Fibroblast of skin of abdomen (primary cell): ENCODE measurements around the gene EYS.
A peak's percentile ranks its signal among the peaks of the same experiment; 100 is the strongest.

Experiments
- DNase-seq: peaks from one replicate; pipeline ENCODE4 v3.0.0-alpha.2; 2013

EYS gene

DNA sequence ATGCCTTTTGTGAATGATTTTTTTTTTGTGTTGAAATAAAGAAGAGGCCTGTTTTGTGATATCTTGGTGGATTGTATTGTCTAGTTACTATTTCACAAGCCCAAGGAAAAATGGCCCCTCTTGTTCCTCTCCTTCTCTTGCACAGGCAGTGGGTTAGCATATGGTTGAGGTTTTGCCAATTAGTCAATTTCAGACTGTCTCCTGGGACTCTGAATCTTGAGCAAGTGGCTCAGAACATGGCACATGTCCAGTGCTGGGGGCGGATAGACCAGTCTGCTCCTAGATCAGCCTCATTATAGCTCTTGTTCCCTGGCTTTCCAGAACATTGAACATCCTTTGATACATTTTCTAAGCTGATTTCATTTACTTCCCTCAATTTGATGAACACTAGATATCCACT lies 1482.2 kb downstream of the EYS start:
- peak; percentile 64 for DNase-seq

DNA sequence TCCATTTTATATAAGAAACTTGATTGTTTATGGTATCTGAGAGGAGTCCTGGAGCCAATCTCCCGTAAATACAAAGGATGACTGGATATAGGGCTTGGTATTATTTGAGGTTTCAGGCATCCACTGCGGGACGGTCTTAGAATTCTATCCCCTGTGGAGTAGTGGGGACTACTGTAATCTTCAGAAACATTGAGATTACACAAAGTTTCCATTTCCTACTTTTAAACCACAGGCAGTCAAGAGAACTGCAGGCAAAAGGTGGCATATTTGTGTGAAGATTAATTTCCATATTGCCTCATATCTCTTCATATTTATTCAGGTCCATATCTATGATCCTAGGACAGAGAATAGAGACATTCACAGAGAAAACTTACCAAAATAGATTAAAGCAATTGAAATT lies 1485.2 kb downstream of the EYS start:
- DNase-seq = peak; percentile 8

DNA sequence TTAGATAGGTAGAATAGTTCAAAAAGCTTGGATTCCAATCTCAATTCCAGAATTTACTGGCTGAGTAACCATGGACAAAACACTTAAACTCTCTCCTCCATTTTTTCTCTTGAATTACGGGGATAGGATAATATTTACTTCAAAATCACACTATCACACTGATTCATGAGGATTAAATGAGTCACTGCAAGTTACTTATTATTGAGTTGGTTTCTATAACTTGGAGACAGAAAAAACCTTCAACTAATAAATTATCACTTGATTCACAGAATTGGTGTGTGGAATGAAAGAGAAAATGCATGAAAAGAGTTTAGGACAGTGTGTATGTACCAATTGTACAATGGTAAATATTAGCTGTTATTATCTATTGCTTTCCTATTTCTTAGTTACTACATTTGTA lies 1486.2 kb downstream of the EYS start:
- peak; percentile 5 for DNase-seq

DNA sequence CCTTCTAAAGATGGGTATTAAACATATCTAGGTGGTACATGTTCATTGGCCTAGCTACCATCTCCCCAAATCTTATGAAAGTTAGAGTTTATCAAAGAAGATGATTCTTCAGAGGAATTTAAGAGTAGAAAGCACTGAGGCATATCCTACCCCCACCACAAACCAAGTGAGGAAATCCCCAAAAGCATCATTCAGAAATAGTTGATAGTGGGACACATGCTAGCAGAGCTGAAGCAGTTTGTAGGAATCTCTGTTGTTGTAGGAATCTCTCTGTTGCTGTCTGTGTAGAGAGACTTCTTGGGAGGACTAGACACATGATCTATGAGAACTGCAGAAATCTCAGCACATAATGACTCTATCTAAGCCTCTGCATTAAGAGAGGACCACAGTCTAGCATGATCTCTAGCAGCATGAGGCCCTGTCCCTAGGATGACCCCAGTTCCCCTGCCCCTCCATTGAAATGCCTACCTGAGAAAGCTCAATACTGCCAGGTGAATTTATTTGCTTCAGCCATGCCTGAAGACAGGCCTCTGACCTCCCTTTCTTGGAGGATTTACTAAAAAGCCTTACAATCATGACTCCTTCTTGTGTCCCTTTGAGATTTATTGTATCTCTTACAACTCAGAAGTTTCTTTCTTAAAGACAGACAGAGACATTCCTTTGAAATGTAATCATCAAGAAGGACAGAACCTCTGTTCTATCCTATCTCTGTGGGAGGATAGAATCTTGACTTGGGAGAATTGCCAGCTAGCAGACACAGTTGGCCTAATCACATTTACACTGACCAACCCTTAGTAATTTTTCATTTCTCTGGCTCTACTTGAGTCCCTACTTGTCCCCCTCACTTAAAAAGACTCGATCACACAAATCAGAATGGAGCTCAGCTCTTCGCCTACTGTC lies 1489.1 kb downstream of the EYS start:
- DNase-seq = peak; percentile 79

DNA sequence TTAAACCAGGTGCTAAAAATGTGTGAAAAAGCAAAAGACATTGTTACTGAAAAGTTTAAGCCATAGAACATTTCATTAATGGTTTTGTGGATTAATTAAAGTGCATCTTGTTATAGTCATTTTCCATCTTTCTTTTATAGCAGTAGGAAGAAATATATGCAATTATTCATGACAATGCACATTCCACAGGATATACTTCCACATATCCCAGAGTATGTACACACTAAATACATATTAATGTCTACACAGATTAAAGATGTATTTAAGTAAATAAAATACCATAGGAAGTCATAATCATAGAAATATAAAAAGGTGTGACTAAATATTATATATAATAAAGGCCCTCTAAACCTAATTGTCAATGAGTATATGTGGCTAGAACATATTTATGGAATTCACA lies 1492.7 kb downstream of the EYS start:
- DNase-seq = no peak

DNA sequence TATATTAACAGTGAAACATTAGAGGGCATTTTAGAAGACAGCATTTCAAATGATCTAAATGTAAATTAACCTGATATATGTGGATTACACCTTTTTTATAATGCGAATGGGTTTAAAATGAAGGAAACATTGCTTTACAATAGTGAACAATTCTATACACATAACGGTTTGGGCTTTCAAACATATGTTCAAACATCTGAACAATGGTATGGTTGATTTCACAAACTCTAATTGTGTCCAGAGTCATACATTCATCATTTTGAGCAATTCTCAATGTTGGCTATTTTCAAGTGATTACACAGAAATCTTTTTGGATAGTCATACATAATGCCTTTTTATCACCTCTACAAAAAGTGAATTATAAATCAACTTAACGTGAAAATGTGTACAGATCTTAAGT lies 1493.3 kb downstream of the EYS start:
- DNase-seq = peak; percentile 14

DNA sequence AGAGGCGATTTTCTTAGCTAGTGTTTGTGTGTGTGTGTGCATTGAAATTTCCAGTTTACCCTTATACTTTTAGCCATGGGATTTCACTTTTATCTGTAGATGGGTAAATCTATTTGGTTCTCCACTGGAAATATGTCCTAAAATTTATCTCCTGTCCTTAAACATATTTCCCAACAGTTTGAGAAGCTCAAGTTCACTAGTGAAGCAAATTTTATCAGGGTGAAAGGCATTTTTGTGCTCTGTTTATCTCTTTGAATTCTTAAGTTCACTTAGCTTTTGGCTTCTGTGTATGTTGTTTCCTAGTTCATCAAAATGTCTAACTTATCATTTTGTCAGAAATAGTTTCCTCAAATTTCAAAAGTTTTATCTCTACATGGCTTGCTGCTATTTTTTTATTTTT lies 1509.8 kb downstream of the EYS start:
- DNase-seq = no peak

DNA sequence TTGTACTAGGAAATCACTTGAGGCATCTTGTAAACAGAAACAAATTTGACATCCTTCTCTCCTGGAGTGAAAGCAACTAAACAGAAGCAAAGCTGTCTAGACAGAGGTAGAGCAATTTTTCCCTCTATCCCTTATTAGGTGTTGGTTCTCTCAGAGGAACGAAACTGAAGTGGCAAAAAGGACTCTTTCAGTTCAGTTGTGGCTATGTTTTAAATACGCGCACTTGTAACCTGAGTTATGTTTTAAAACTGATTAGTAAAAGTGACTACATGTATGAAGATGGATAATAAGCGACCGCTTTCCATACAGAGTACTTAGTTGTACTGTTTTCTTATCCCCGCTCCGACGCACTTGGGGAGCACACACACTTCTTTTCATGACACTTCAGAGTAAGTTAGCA lies 1520.4 kb downstream of the EYS start:
- DNase-seq = no peak

DNA sequence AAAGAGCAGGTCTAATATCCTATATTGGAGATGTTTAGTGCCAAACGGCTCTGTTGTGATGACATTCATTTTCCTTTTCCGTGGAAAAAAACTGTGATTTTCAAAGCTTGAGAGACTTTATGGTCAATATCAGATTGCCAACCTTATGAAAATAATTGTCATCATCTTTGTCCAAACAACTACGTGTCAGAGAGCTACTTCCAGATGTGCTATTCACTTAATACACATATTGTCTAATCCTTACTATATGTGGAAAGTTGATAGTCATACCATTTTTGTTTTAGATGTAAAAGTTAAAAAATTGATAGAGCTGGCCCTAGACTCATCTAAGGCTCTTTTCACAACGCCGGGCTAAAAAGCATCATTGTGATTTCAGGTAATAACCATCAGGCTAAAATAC lies 1521.4 kb downstream of the EYS start:
- no peak for DNase-seq

DNA sequence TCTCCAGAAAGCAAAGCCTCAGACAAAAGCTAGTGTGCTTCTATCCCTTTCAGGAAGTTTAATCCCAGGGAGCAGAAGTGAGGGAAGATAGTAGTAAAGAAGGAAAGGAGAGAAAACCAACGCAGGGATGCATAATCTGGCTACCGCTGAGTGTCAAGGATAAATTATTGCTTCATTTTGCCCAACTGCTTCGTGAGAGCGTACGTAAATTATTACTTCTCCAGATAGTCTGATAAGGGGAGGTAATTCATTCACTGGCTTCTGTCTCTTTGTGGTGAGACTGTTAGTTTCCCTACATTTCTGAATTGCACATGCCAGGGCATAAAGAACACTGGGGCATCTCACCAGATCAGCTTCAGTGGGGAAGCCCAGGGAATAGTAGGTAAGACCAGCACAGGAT lies 1531.7 kb downstream of the EYS start:
- no peak for DNase-seq

DNA sequence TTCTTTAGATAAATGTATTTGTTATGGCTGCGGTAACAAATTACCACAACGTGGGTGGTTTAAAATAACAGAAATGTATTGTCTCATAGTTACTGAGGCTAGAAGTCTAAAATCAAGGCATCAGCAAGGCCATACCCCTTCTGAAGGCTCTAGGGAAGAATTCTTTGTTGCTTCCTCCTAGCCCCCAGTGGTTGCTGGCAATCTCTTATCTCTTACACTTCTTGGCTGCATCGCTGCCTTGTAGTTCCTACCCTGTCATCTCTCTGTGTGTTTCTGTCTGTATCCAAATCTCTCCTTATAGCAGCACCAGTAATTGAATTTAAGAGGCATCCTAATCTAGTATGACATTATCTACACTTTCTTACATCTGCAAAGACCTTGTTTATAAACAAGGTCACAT lies 1536.7 kb downstream of the EYS start:
- no peak for DNase-seq

DNA sequence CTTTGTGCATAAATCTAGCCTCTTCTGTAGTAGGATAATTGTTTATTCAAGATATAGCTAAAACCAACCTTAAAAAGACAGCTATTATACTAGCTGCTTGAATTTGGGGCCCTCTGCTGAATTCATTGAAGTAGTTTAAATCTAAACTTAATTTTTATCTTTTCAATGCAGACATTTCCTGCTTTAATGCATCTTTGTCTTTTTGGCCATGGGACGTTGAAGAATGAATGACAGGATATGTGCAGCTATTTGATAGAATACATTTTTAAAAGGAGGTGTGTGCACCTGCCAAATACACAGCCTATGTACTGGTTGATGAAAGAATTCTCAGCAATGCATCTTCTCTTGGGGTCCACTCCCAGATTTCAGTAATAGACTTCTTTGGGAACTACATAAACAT lies 1546.5 kb downstream of the EYS start:
- DNase-seq = no peak

DNA sequence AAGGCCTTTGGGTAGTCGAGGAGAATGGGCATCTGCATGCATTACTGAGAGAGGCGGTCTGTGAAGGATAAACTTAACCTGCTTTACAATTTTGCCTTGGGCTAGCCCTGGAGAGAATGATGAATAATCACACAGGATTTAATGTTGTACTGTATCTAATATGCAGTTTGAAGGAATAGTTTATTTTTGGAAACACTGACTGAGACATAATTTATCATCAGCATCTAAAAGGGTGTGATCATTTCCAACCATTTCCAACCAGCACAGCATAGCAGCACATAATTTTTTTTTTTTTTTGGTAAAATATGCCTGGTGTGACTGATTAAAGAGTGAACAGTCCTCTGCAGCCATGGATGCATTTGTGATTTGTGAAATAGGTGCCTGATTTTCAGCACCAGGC lies 1552.0 kb downstream of the EYS start:
- no peak for DNase-seq

DNA sequence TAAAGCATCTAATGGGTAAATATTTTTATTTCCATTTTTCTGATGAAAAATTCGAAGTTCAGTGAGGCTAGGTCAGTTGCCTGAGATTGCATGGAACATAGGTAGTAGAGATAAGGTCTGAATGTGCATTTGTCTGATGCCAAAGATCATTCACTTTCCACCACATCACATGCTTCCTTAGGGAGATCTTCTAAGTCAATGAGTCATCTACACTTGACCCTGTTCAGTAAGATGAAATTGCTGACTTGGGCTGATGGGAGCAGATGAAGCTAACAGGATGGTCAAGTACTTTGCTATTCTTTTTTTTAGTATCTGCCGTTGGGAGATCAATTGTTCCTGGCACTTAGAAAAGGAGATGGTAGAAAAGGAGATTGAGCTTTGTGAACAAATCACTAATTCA lies 1560.2 kb downstream of the EYS start:
- DNase-seq = no peak

DNA sequence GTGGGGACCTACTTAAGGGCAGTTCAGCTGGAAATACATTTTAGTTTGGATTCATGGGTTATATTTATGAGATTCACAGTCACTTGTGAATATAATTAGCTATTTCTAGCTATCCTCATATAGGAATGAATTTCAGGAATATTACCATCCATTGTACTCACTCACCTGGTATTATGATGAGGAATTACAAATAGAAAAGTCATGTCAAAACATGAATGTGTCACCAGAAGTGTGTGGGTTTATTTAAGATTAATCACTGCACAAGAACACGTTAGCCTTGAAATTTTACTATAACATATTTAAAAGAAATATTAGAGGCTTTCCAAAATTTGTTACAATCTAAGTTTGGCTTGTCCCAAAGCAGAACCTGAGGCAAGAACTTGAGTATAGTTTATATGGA lies 1560.9 kb downstream of the EYS start:
- DNase-seq = no peak

DNA sequence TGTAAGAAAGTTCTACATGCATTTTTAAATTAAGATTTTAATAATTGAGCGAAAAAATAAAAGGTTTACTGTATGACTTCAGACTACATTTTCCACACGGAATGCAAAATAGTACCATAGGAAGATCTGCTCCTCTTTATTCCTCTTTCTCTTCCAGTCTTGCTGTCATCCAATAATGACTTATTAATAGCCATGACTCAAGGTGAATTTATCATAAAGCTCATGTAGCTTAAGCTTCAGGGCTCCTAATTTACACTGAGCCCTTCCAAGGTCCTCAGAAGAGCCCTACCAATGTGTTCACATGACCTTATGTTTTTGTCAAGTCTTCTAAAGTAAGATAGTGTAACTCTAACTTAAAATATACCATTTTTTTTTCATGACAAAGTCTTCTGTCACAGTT lies 1561.4 kb downstream of the EYS start:
- no peak for DNase-seq

DNA sequence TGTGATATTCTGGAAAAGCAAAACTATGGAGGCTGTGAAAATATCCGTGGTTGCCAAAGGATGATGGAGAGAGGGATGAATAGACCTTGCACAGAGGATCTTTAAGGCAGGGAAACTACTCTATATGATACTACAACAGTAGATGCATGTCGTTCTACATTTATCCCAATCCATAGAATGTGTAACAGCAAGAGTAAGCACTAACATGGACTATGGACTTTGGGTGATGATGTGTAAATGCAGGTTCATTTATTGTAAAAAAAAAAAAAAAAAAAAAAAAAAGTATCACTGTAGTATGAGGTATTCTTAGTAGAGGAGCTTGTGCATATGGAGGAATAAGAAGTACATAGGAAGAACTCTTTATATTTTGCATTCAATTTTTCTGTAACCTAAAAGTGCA lies 1563.9 kb downstream of the EYS start:
- DNase-seq = no peak

DNA sequence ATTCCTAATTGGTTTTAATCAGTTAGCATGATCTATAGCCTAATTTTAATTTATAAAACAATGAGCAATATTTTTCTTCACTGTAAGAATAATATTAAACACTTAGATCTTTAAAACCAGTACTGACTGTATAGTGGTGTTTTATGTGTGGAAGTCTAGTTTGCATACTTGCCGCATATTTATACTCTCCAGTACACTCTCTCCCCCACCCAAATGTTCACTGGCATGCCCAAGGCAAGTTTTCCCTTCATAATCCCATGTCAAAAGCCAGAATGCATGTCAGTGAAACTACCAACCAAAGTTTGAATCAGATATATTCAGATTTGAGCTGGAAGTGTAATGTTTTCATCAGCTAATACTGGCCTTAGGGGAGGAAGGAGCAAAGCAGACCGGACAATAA lies 1565.3 kb downstream of the EYS start:
- DNase-seq = no peak

DNA sequence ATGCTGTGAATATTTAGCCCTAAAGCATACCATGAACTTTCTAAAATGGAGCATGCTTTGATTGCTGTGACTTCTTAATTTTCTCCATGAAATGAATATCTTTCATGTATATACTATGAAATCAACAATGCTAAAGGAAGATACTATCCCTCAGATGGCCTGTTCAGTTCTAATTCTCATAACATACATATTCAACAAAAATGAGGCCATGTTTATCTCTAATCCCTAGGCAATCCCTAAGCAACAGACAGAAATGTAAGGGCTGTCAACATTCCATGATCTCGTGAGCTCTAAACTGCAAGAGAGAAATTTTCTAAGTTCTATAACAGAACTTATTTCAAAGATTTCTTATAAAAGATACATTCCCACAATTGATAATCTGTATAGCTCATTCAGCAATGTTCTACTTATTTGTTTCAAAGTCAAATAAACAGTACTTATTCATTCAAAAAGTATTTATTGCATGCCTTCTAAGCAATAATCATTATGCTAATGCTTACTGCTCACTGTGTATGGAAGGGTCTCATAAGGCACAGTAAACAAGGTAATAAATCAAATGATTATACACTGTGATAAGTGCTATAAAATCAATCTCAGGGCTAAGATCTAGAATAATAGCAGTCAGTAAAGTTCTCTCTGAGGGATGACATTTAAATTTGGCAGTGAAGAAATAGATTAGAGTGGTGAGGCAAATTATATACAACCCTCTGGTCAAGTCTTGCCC lies 1578.6 kb downstream of the EYS start:
- DNase-seq = no peak

DNA sequence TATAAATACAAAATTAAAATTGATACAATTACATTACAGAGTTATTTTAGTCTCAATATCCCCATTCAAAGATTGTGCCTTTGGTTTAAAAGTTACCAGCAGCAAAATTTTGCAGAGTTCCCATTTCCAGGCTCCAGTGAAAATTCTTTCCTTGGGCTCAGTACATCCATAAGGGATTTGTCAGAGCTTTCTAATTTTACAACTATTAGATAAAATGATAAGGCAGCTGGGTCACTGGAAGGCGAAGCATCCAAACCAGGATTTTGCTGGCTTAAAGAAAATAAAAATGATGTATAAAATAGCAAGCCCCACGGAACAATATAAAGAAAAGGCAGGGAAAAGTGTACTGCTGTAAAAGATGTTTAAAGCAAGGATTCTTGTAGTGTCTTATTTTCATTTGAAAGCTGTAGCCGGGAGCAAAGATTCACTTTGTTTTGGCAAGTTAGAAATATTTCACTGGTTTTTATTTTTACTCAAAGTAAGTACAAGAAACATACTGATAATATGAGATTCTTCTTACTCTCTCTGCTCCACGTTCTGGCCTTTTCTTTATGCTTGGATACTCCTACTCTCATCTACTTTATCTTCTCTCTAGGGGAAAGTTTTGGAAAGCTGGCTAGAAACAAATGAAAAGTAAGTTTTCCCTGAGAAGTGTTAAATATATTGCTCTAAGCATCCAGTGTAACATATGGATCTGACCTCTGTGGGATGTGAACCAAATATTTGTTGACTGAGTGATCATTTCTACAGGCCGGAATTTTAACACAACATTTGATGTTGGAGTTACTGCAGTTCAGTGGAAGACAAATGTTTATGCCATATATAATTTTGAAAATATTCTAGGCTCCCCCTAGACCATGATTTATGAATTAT lies 1583.0 kb downstream of the EYS start:
- DNase-seq = peak; percentile 49

DNA sequence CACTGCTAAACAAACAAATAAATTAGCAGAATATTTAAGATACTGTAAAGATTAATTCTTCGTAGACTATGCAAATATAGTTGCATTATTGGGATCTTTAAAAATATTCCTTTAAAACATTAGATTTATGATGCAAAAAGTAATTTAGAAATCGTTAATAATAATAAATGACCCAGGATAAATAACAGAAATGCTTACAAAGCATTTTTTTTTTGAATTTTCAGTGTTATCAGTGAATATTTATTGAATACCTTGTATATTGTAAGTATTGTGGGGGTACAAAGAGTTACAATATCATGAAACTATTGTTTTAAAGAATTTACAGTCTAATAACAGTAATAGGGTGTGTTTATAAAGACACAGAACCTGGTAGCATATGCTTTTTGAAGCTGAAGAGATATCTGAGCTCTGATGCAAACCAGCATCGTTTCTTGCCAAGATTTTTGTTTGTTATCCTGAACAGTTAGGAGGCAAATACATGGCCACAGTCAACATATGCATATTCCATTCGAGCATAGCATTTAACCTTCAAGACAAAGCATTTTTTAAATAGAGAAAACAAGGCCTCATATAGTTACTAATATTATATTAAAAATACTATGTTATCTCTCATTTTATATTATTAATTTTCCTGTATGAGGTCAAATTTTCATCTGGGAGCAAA lies 1584.2 kb downstream of the EYS start:
- DNase-seq = no peak

DNA sequence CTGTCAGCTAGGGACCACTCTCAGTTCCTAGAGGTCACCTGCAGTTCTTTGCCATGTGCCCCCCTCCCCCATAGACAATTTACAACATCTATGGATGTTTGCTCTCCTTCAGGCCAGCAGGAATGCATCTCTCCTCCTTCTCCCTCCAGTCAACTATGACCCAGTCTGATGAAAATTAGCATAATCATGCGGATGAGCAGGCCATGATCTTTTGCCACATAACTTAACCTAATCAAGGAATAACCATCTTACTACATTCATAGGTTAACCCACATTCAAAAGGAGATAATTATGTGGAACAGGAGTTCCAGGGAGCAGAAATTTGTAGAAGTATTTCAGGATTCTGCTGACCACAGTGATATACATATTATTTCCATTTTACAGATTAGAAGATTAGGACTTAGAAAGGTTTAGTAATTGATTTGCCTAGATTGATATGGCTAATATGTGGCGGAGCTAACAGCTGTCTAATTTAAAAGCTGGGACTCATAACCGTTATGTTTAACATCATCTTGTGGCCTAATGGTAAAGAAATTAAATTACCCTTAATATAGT lies 1585.9 kb downstream of the EYS start:
- DNase-seq = no peak
